B cell (primary cell): ENCODE data around the gene CDCA5.

Experiments used
- CTCF ChIP-seq: fragments of 200-600 bp; IDR thresholded peaks from one replicate; pipeline ENCODE4 v1.8.0; 2022; ENCODE audit warnings: antibody characterized with exemption, mild to moderate bottlenecking
- EZH2 ChIP-seq: IDR thresholded peaks from 2 replicates; pipeline ENCODE4 v1.6.1; 2012; ENCODE audit warnings: borderline replicate concordance, low read depth, mild to moderate bottlenecking, moderate library complexity, low read length; ENCODE audit not compliant: insufficient read depth, poor library complexity, severe bottlenecking

- TF ChIP-seq CTCF (no peak), EZH2 (no peak)
Measured at GRCh38 chr11:65083134-65083833, 556 bp downstream of the CDCA5 start.
